GM18858 (cell line): ENCODE data around the gene EML5.
"Not testable (repeated sequence)": the region's sequence is repeated elsewhere in the genome, so short reads cannot be mapped to it uniquely, and the experiment has no call there.

Source experiments
- ATAC-seq: cut with Tn5 transposase; IDR thresholded peaks from one replicate; pipeline ENCODE4 v1.9.1; 2021; ENCODE audit not compliant: unreplicated experiment

EML5 gene

GRCh38 chr14:88804035-88804434 is 11.3 kb upstream of the EML5 start:
- no peak for ATAC-seq

- ATAC-seq: no peak
Measured at GRCh38 chr14:88802596-88802995, 9.8 kb upstream of the EML5 start.

GRCh38 chr14:88799522-88799921 is 6.8 kb upstream of the EML5 start:
- ATAC-seq: no peak

GRCh38 chr14:88798156-88798555 is 5.4 kb upstream of the EML5 start:
- ATAC-seq: no peak

- ATAC-seq: no peak
Measured at GRCh38 chr14:88793259-88793625, 489 bp upstream of the EML5 start.

GRCh38 chr14:88791629-88792472 is 902 bp downstream of the EML5 start:
- no peak for ATAC-seq

GRCh38 chr14:88791252-88791621 is 1.5 kb downstream of the EML5 start:
- no peak for ATAC-seq

- ATAC-seq: no peak
Measured at GRCh38 chr14:88790501-88791251, 2.1 kb downstream of the EML5 start.

GRCh38 chr14:88789573-88789972 is 3.2 kb downstream of the EML5 start:
- ATAC-seq: not testable (repeated sequence)

- ATAC-seq: no peak
Measured at GRCh38 chr14:88786715-88787114, 6.0 kb downstream of the EML5 start.

- ATAC-seq: no peak
Measured at GRCh38 chr14:88785911-88786310, 6.8 kb downstream of the EML5 start.

- ATAC-seq: no peak
Measured at GRCh38 chr14:88775532-88775931, 17.2 kb downstream of the EML5 start.

- no peak for ATAC-seq
Measured at GRCh38 chr14:88770736-88771135, 22.0 kb downstream of the EML5 start.

GRCh38 chr14:88765130-88765529 is 27.6 kb downstream of the EML5 start:
- ATAC-seq: no peak

GRCh38 chr14:88753873-88754272 is 38.9 kb downstream of the EML5 start:
- ATAC-seq: no peak

- ATAC-seq: no peak
Measured at GRCh38 chr14:88750945-88751344, 41.8 kb downstream of the EML5 start.

GRCh38 chr14:88750413-88750812 is 42.3 kb downstream of the EML5 start:
- no peak for ATAC-seq

GRCh38 chr14:88749139-88749538 is 43.6 kb downstream of the EML5 start:
- ATAC-seq: no peak

- ATAC-seq: no peak
Measured at GRCh38 chr14:88748288-88748687, 44.5 kb downstream of the EML5 start.

GRCh38 chr14:88746052-88746451 is 46.7 kb downstream of the EML5 start:
- ATAC-seq: no peak

GRCh38 chr14:88737245-88737644 is 55.5 kb downstream of the EML5 start:
- ATAC-seq: no peak

- ATAC-seq: no peak
Measured at GRCh38 chr14:88733121-88733520, 59.6 kb downstream of the EML5 start.
